Measurements from ENCODE around the gene RIMKLB.
"Not testable (repeated sequence)": the region's sequence is repeated elsewhere in the genome, so short reads cannot be mapped to it uniquely, and the experiment has no call there.

RIMKLB gene

GRCh38 chr12:8817856-8818255 lies 120.1 kb downstream of the RIMKLB start:
- DNase-seq (ENCODE audit: low read depth, low spot score): no peak

GRCh38 chr12:8818526-8818925 lies 120.7 kb downstream of the RIMKLB start:
- DNase-seq (ENCODE audit: low read depth, low spot score): no peak

DNA sequence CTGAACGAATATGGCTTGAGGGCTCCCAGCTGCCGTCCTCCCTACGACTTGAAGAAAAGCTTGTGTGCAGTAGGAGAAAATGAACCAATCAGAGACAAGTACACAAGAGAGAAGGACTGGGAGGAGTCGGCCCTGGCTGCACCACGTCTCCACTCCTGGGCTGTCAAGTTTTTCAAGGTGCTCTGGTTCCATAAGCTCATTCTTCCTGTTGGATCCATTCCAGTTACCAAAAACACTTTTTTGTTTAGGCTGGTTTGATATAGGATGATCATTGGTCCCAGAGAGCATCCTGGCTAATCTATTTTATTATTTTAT lies 121.8 kb downstream of the RIMKLB start:
- DNase-seq (ENCODE audit: low read depth, low spot score): no peak

DNA sequence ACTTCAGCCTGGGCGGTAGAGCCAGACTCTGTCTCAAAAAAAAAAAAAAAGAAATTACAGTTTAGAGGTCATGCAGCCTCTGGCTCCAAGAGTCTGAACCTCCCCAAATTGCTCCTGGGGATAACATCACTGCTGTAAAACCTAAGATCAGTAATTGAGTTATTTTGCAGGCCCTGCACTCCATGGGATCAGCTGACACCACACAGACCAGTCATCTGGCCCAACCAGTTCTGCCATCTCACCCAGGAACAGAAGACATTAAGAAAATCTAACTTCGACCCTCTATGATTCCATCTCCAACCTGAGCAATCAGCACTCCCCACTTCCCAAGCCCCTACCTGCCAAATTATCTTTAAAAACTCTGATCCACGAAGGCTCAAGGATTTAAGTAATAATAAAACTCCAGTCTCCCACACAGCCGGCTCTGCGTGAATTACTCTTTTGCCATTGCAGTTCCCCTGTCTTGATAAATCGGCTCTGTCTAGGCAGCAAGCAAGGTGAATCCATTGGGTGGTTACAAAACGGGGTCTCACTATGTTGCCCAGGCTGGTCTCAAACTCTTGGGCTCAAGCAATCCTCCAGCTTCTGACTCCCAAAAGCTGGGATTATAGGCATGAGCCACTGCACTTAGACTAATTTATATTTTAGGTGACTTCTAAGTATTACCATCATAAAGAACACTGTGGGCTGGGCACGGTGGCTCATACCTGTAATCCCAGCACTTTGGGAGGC lies 123.1 kb downstream of the RIMKLB start:
- not testable (repeated sequence) for DNase-seq (ENCODE audit: low read depth, low spot score)

- no peak for DNase-seq (ENCODE audit: low read depth, low spot score)
These were observed 123.8 kb downstream of the RIMKLB start for GRCh38 chr12:8821591-8821990.

DNA sequence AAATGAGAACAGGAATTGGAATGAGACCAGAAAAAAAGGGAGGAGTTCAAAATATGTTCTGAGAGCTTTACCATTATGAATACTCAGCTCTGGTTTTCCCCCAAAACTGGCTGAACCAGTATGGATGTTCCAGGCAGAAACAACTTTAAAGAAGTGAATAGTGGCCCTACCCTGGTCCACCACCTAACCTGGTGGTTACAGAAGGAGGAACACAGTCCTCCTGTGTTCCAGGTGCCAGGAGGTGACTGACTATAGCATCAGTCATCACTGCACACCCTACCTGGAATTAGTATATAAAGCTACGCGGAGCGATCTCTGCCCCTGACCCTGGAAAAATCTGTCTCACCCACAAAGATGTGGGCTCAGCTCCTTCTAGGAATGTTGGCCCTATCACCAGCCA lies 124.5 kb downstream of the RIMKLB start, which contains the start of gene A2ML1:
Gene A2ML1, plus strand, starts transcription at position 324 of the 400 bp plus-strand sequence. Its CDS starts 31 bp downstream, at position 355.
- no peak for DNase-seq (ENCODE audit: low read depth, low spot score)

GRCh38 chr12:8823565-8824300 lies 125.9 kb downstream of the RIMKLB start:
- DNase-seq (ENCODE audit: low read depth, low spot score): no peak

GRCh38 chr12:8827551-8828256 lies 129.9 kb downstream of the RIMKLB start:
- DNase-seq (ENCODE audit: low read depth, low spot score): no peak

DNA sequence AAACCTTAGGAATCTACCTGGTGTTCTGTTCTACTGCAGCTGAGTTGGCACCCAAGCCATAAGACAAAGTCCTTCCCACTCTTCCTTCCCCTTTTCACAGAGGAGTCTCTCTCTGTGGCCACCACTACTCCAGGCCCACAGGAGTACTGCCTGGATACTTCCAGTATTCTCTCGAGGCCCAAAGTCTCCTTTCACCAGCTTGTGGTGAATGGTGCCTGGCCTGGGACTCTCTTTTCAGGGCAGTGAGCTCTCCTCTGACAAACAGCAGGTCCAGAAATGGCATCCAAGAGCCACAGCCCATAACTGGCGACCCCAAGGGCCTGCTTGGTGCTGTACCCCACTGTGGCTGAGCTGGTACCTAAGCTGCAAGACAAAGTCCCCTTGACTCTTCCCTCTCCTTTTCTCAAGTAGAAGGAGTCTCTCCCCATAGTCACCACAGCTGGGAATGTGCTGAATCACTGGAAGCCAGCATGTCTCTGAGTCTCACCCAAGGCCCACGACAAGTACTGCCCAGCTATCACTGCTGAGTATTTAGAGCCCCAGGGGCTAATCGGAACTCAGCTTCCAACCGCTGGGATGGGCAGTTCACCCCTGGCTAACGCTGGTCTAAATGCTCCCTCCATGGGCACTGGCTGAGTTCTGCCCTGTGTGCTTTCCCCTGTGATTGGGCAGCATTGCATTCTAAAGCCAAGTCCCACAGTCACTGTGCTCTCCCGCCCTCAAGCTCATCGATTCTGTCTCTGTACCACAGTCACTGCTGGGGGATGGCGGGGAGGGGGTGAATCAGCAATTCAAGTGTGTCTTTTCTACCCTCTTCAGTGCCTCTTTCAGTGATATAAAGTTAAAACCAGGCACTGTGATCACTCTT lies 130.7 kb downstream of the RIMKLB start:
- no peak for DNase-seq (ENCODE audit: low read depth, low spot score)

- no peak for DNase-seq (ENCODE audit: low read depth, low spot score)
These were observed 131.3 kb downstream of the RIMKLB start for GRCh38 chr12:8829125-8829518.

GRCh38 chr12:8829621-8830020 lies 131.8 kb downstream of the RIMKLB start:
- DNase-seq (ENCODE audit: low read depth, low spot score): no peak

DNA sequence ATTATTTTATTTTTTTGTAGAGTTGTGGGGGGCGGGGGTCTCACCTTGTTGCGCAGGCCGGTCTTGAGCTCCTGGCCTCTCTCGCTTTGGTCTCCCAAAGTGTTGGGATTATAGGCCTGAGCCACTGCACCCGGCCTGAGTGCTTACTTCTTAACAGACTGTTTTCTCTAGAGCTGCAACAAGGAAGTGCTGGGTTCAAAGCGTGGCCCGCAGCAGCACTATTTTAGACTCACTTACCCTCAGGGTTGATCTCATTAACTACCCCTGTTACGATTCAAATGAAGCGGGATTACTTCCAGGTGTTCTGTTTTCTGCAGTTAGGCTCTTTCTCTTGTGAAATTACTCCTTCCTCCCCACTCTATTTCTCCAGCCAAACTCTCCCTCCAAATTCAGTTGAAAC lies 133.3 kb downstream of the RIMKLB start:
- DNase-seq (ENCODE audit: low read depth, low spot score): no peak

DNA sequence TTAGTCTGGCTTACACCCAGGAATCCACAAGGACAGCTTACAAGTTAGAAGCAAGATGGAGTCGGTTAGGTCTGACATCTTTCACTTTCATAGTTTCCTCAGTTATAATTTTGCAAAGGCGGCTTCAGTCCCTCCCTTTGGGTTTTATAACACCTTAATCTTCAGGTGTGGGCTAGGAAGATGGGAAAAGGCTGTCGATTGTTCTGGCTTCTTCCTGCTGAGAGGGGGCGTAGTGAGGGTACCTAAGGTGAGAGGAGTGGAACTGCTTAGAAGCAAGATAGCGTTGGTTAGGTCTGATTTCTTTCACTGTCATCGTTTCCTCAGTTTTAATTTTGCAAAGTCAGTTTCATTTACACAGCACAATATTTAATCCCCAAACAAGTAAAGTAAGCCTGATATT lies 134.7 kb downstream of the RIMKLB start:
- no peak for DNase-seq (ENCODE audit: low read depth, low spot score)

Data from smooth muscle cell of the brain vasculature (primary cell).